NCI-H2227 treated with DMSO at 0.1 percent for 48 hours (cell line): ENCODE measurements around the gene IGFBPL1.
A peak's percentile ranks its signal among the peaks of the same experiment; 100 is the strongest.
"Not testable (repeated sequence)": the region's sequence is repeated elsewhere in the genome, so short reads cannot be mapped to it uniquely, and the experiment has no call there.

ENCODE experiments used
- DNase-seq: peaks from one replicate; lab custom pipeline; 2025; lab: John Stamatoyannopoulos, UW

IGFBPL1 gene

GRCh38 chr9:38380230-38380871, 43.9 kb downstream of the IGFBPL1 start:
- no peak for DNase-seq

GRCh38 chr9:38377336-38378083, 46.7 kb downstream of the IGFBPL1 start:
- not testable (repeated sequence) for DNase-seq

GRCh38 chr9:38376021-38376670, 48.1 kb downstream of the IGFBPL1 start:
- DNase-seq = no peak

- no peak for DNase-seq
Observed at GRCh38 chr9:38375572-38375963, 48.7 kb downstream of the IGFBPL1 start.

GRCh38 chr9:38374847-38375571, 49.2 kb downstream of the IGFBPL1 start:
- DNase-seq = no peak

- DNase-seq = no peak
Observed at GRCh38 chr9:38373679-38374078, 50.6 kb downstream of the IGFBPL1 start.

- DNase-seq = no peak
Observed at GRCh38 chr9:38372762-38373619, 51.3 kb downstream of the IGFBPL1 start.

GRCh38 chr9:38371495-38371894, 52.8 kb downstream of the IGFBPL1 start:
- DNase-seq = no peak

GRCh38 chr9:38370176-38370575, 54.1 kb downstream of the IGFBPL1 start:
- DNase-seq = no peak

GRCh38 chr9:38368731-38369130, 55.5 kb downstream of the IGFBPL1 start:
- DNase-seq = no peak

- DNase-seq = no peak
Observed at GRCh38 chr9:38367898-38368297, 56.4 kb downstream of the IGFBPL1 start.

- DNase-seq = no peak
Observed at GRCh38 chr9:38363589-38363925, 60.7 kb downstream of the IGFBPL1 start.

- DNase-seq = peak; percentile 40
Observed at GRCh38 chr9:38362852-38363588, 61.2 kb downstream of the IGFBPL1 start.

- peak; percentile 31 for DNase-seq
Observed at GRCh38 chr9:38361473-38361850, 62.8 kb downstream of the IGFBPL1 start.

- peak; percentile 76 for DNase-seq
Observed at GRCh38 chr9:38360839-38361472, 63.3 kb downstream of the IGFBPL1 start.

- DNase-seq = no peak
Observed at GRCh38 chr9:38359689-38360385, 64.4 kb downstream of the IGFBPL1 start.

- no peak for DNase-seq
Observed at GRCh38 chr9:38359297-38359653, 65.0 kb downstream of the IGFBPL1 start.

GRCh38 chr9:38358390-38359296, 65.6 kb downstream of the IGFBPL1 start:
- DNase-seq = no peak
